GM12801 (cell line): ENCODE results near the gene OGFOD1.

Experiments used
- TF ChIP-seq, protein P1 (sequence below): IDR thresholded peaks from one replicate; pipeline ENCODE4 v1.5.1; 2011; ENCODE audit warnings: control low read depth; ENCODE audit not compliant: insufficient read length; ENCODE audit errors: extremely low read depth

The OGFOD1 gene

DNA sequence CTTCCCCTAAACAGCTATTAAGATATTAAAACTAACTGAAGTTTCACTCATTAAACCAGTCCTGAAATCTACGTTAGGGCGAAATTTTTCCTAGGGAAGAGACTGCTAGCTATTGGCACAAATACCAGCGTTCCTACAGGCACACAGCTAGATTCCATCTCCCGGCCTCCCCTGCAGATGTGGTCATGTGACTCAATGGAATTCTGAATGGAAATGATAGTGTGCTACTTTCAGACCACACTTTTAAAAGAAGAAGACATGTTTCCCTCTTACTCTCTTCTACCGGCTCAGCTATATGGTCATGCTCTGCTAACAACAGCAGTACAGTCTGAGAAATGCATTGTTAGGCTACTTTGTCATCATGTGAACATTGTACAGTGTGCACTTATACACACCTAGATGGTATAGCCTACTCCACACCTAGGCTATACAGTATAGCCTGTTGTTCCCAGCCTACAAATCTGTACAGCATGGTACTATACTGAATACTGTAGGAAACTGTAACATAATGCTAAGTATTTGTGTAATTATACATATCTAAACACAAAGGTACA is 31.4 kb downstream of the OGFOD1 start:
- TF ChIP-seq, protein P1, sequence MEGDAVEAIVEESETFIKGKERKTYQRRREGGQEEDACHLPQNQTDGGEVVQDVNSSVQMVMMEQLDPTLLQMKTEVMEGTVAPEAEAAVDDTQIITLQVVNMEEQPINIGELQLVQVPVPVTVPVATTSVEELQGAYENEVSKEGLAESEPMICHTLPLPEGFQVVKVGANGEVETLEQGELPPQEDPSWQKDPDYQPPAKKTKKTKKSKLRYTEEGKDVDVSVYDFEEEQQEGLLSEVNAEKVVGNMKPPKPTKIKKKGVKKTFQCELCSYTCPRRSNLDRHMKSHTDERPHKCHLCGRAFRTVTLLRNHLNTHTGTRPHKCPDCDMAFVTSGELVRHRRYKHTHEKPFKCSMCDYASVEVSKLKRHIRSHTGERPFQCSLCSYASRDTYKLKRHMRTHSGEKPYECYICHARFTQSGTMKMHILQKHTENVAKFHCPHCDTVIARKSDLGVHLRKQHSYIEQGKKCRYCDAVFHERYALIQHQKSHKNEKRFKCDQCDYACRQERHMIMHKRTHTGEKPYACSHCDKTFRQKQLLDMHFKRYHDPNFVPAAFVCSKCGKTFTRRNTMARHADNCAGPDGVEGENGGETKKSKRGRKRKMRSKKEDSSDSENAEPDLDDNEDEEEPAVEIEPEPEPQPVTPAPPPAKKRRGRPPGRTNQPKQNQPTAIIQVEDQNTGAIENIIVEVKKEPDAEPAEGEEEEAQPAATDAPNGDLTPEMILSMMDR = no peak

DNA sequence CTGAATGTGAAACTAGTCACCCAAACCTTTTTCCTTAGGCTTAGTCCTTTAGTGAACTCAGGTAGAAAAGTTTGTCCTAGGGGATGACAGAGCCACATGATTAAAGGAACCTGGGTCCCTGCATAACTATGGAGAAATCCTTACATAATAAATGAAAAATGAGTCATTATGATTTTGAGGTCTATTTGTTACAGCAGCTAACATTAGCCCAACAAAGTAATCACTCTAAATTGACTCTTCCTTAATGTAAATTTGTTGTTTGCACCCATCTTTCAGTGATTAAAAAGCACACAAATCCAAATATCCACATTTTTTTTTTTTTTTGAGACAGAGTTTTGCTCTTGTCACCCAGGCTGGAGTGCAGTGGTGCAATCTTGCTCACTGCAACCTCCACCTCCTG is 32.0 kb downstream of the OGFOD1 start:
- TF ChIP-seq, protein P1 = no peak

DNA sequence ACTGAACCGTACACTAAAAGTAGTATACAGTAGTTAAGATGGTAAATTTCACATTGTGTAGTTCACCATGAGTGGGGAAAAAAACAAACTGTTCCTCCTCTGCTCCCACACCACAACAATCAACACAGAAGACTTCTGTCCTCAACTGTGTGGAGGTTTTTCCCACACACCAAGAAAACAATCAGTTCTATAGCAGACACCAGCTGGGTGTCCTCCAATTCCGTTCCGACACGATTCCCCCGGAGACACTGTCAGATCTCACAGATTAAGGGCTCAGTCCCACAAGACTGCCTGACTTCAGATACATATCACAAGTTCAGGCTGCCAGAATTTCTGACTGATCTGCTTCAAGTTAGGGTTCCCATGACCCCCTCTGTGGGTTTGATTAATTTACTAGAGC is 36.7 kb downstream of the OGFOD1 start:
- TF ChIP-seq, protein P1 = no peak

DNA sequence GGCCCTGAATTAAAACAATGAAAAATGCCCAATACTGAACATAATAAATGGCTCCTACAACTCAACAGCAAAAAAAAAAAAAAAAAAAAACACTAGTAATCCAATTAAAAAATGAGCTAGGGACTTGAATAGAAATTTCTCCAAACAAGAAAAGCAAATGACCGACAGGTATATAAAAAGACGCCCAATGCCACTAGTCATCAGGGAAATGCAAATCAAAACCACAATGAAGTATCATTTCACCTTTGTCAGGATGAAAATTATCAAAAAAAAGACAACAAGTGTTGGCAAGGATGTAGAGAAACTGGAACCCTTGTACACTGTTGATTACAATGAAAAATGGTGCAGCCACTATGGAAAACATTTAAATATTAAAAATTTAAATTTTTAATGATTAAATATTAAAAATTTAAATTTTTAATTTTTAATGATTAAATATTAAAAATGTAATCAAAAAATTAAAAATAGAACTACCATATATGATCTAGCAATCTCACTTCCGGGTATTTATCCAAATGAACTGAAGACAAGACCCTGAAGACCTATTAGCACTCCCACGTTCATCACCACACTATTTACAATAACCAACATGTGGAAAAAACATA is 40.4 kb downstream of the OGFOD1 start:
- TF ChIP-seq, protein P1 = no peak

DNA sequence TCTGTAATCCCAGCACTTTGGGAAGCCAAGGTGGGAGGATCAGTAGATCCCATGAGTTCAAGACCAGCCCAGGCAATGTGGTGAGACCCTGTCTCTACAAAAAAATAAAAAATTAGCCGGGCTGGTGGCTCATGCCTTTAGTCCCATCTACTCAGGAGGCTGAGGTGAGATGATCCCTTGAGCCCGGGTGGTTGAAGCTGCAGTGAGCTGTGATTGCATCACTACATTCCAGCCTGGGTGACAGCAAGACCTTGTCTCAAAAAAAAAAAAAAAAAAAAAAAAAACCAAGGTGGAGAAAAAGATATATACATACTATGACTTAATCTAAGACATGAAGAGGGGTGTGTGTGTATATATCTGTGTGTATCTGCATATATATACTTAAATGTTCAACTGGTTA is 41.8 kb downstream of the OGFOD1 start:
- TF ChIP-seq, protein P1 = no peak

DNA sequence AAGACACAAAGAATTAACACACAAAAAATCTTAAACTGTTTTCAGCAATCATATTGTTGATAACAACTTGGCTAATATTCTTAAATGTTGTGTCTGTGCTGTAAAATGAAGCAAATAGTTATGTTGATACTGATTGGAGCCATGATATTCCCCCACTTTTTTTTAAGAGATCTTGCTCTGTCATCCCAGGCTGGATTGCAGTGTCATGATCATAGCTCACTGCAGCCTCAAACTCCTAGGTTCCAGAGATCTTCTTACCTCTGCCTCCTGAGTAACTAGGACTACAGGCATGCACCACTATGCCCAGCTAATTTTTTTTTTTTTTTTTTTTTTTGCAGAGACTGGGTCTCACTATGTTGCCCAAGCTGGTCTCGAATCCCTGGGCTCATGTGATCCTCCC is 42.5 kb downstream of the OGFOD1 start:
- TF ChIP-seq, protein P1 = no peak

DNA sequence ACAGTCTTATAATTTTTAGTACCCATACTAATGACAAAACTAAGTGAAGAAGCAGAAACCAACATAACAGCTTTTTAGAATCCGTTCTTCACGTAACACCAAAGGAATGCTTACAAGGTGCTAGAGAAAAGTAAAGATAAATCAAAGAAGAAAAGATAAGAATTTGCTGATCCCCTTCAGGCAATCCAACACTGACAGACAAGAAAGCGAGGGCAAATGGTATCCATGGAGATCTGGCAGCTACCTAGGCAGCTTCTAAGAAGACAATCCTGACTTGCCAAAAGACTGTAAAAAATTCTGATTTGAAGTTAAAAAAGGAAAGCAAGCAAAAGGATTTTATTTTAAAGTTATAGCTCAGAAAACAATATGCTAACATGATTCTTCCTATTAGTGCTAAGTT is 53.8 kb downstream of the OGFOD1 start:
- TF ChIP-seq, protein P1 = no peak

DNA sequence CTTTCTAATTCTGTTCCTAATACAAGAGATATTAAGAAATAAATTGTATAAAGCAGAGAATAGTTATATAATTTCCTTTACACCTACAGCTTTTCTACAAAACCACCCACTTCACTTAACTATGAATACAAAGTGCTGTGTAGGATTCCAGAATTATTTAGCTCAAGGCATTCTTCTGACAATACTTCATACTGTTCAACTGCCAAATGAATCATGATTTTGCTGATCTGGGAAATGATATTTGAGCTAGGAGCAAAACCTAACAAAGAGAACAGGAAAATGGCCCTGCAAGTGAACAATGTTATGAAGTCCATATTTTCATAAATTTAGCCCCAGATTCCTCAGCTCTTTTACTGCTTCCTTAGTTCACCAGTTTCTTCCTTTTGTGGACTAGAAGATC is 55.6 kb downstream of the OGFOD1 start:
- TF ChIP-seq, protein P1 = no peak
